ENCODE measurements around the gene PNMA8A. TPM values are rescaled to one million over a fixed set of nuclear protein-coding genes. Genes with fewer than 3 reads are reported as not detected.

Gene PNMA8A
- total and polyA plus RNA-seq, 2 experiments from 2014 or later = 17.8 to 21.7 TPM

DNA sequence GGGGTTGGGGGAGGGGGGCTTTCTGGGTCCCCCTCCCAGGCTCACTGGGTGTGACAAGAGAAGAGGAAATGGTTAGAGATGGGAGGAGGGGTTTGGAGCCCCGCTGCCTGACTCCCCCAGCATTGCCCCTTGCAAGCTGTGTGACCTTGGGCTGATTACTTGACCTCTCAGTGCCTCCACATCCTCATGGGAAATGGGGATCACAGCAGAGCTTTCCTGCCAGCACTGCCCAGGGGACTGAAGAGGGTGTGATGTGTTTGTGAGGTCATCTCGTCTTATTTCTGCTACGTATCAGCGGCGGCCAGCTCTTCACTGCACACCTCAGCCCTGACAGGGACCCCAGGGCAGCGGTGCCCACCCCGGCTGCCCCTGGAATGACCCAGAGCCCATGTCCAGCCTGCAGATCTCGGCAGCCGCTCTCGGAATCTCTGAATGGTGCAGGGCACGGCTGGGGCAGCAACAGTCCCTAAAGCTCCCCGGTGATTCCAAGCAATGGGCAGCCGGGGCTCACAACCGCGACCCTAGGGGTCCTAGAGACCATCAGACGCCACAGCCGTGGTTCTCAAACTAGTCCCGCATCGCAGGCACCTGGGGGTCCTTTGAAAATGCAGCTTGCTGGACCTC lies 15.9 kb upstream of the PNMA8A start:
- Histone ChIP-seq H3F3A (replicated peaks; ENCODE audit: low read depth) (0 out of 2 replicates have a peak, but pooled peaks cover 3% of the 10 kb centered on the region), H3K27me3 (ENCODE audit: insufficient read depth) (peaks cover 61% of the 10 kb centered on the region), H3K4me3 (peak overlapping the region; percentile 63), H3K79me2 (replicated peaks; ENCODE audit: insufficient read depth) (no peaks in the 10 kb centered on the region), H3K36me3 (ENCODE audit: insufficient read depth) (no peaks in the 10 kb centered on the region), H4K20me1 (replicated peaks; ENCODE audit: insufficient read depth) (no peaks in the 10 kb centered on the region), H3K9me2 (ENCODE audit: insufficient read depth) (no peaks in the 10 kb centered on the region), H3K4me2 (peak overlapping the region; percentile 89), H3K27ac (ENCODE audit: low read depth) (no peak overlapping the region), H3K4me1 (ENCODE audit: insufficient read depth) (peaks cover 18% of the 10 kb centered on the region; the same call in 1 of the 2 replicates), H2AFZ (peak overlapping the region; percentile 92)
- Mint-ChIP-seq H3K27me3 (ENCODE audit: insufficient read depth, low read depth, poor library complexity) (peaks cover 59% of the 10 kb centered on the region), H3K9me3 (no peaks in the 10 kb centered on the region), H3K4me1 (peaks cover 22% of the 10 kb centered on the region), H3K4me3 (peak overlapping the region; percentile 64), H3K36me3 (ENCODE audit: low read depth) (no peaks in the 10 kb centered on the region), H3K27ac (no peak overlapping the region)
- DNase-seq (ENCODE audit: low spot score) (peak; percentile 53), ATAC-seq (peak; percentile 10)
- TF ChIP-seq CREB1 (CRISPR knock-in tag; IDR thresholded peaks at IDR 0.05; ENCODE audit: low read depth) (no peak), EZH2phosphoT487 (IDR thresholded peaks at IDR 0.05; ENCODE audit: unreplicated experiment) (no peak), ZNF114 (CRISPR knock-in tag; IDR thresholded peaks at IDR 0.05) (no peak), STAT1 (IDR thresholded peaks at IDR 0.05; ENCODE audit: unreplicated experiment) (no peak), EZH2 (IDR thresholded peaks at IDR 0.05; ENCODE audit: low read depth, unreplicated experiment) (no peak), NANOG (IDR thresholded peaks at IDR 0.05; ENCODE audit: borderline replicate concordance) (no peak), POLR2AphosphoS5 (IDR thresholded peaks at IDR 0.05; ENCODE audit: low read depth) (no peak), ZNF331 (CRISPR knock-in tag; IDR thresholded peaks at IDR 0.05; ENCODE audit: low read depth) (no peak)
- TF ChIP-seq, protein P1, sequence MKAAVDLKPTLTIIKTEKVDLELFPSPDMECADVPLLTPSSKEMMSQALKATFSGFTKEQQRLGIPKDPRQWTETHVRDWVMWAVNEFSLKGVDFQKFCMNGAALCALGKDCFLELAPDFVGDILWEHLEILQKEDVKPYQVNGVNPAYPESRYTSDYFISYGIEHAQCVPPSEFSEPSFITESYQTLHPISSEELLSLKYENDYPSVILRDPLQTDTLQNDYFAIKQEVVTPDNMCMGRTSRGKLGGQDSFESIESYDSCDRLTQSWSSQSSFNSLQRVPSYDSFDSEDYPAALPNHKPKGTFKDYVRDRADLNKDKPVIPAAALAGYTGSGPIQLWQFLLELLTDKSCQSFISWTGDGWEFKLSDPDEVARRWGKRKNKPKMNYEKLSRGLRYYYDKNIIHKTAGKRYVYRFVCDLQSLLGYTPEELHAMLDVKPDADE (IDR thresholded peaks at IDR 0.05) = no peak
- TF ChIP-seq, protein P2, sequence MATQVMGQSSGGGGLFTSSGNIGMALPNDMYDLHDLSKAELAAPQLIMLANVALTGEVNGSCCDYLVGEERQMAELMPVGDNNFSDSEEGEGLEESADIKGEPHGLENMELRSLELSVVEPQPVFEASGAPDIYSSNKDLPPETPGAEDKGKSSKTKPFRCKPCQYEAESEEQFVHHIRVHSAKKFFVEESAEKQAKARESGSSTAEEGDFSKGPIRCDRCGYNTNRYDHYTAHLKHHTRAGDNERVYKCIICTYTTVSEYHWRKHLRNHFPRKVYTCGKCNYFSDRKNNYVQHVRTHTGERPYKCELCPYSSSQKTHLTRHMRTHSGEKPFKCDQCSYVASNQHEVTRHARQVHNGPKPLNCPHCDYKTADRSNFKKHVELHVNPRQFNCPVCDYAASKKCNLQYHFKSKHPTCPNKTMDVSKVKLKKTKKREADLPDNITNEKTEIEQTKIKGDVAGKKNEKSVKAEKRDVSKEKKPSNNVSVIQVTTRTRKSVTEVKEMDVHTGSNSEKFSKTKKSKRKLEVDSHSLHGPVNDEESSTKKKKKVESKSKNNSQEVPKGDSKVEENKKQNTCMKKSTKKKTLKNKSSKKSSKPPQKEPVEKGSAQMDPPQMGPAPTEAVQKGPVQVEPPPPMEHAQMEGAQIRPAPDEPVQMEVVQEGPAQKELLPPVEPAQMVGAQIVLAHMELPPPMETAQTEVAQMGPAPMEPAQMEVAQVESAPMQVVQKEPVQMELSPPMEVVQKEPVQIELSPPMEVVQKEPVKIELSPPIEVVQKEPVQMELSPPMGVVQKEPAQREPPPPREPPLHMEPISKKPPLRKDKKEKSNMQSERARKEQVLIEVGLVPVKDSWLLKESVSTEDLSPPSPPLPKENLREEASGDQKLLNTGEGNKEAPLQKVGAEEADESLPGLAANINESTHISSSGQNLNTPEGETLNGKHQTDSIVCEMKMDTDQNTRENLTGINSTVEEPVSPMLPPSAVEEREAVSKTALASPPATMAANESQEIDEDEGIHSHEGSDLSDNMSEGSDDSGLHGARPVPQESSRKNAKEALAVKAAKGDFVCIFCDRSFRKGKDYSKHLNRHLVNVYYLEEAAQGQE (IDR thresholded peaks at IDR 0.05; ENCODE audit: unreplicated experiment) = no peak
- TF ChIP-seq, protein P3, sequence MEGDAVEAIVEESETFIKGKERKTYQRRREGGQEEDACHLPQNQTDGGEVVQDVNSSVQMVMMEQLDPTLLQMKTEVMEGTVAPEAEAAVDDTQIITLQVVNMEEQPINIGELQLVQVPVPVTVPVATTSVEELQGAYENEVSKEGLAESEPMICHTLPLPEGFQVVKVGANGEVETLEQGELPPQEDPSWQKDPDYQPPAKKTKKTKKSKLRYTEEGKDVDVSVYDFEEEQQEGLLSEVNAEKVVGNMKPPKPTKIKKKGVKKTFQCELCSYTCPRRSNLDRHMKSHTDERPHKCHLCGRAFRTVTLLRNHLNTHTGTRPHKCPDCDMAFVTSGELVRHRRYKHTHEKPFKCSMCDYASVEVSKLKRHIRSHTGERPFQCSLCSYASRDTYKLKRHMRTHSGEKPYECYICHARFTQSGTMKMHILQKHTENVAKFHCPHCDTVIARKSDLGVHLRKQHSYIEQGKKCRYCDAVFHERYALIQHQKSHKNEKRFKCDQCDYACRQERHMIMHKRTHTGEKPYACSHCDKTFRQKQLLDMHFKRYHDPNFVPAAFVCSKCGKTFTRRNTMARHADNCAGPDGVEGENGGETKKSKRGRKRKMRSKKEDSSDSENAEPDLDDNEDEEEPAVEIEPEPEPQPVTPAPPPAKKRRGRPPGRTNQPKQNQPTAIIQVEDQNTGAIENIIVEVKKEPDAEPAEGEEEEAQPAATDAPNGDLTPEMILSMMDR (conservative IDR thresholded peaks at IDR 0.05; ENCODE audit: low read depth in 2 of 2) = no peak
- TF ChIP-seq, protein P4, sequence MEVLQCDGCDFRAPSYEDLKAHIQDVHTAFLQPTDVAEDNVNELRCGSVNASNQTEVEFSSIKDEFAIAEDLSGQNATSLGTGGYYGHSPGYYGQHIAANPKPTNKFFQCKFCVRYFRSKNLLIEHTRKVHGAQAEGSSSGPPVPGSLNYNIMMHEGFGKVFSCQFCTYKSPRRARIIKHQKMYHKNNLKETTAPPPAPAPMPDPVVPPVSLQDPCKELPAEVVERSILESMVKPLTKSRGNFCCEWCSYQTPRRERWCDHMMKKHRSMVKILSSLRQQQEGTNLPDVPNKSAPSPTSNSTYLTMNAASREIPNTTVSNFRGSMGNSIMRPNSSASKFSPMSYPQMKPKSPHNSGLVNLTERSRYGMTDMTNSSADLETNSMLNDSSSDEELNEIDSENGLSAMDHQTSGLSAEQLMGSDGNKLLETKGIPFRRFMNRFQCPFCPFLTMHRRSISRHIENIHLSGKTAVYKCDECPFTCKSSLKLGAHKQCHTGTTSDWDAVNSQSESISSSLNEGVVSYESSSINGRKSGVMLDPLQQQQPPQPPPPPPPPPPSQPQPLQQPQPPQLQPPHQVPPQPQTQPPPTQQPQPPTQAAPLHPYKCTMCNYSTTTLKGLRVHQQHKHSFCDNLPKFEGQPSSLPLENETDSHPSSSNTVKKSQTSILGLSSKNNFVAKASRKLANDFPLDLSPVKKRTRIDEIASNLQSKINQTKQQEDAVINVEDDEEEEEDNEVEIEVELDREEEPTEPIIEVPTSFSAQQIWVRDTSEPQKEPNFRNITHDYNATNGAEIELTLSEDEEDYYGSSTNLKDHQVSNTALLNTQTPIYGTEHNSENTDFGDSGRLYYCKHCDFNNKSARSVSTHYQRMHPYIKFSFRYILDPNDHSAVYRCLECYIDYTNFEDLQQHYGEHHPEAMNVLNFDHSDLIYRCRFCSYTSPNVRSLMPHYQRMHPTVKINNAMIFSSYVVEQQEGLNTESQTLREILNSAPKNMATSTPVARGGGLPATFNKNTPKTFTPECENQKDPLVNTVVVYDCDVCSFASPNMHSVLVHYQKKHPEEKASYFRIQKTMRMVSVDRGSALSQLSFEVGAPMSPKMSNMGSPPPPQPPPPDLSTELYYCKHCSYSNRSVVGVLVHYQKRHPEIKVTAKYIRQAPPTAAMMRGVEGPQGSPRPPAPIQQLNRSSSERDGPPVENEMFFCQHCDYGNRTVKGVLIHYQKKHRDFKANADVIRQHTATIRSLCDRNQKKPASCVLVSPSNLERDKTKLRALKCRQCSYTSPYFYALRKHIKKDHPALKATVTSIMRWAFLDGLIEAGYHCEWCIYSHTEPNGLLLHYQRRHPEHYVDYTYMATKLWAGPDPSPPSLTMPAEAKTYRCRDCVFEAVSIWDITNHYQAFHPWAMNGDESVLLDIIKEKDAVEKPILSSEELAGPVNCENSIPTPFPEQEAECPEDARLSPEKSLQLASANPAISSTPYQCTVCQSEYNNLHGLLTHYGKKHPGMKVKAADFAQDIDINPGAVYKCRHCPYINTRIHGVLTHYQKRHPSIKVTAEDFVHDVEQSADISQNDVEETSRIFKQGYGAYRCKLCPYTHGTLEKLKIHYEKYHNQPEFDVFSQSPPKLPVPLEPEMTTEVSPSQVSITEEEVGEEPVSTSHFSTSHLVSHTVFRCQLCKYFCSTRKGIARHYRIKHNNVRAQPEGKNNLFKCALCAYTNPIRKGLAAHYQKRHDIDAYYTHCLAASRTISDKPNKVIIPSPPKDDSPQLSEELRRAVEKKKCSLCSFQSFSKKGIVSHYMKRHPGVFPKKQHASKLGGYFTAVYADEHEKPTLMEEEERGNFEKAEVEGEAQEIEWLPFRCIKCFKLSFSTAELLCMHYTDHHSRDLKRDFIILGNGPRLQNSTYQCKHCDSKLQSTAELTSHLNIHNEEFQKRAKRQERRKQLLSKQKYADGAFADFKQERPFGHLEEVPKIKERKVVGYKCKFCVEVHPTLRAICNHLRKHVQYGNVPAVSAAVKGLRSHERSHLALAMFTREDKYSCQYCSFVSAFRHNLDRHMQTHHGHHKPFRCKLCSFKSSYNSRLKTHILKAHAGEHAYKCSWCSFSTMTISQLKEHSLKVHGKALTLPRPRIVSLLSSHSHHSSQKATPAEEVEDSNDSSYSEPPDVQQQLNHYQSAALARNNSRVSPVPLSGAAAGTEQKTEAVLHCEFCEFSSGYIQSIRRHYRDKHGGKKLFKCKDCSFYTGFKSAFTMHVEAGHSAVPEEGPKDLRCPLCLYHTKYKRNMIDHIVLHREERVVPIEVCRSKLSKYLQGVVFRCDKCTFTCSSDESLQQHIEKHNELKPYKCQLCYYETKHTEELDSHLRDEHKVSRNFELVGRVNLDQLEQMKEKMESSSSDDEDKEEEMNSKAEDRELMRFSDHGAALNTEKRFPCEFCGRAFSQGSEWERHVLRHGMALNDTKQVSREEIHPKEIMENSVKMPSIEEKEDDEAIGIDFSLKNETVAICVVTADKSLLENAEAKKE (CRISPR knock-in tag; IDR thresholded peaks at IDR 0.05) = no peak
